GM23338 (cell line): ENCODE measurements around the gene IGSF9B. TPM values are rescaled to one million over a fixed set of nuclear protein-coding genes. Genes with fewer than 3 reads are reported as not detected.

Experiments
- ATAC-seq: fragments of 200-7000 bp; cut with Tn5 transposase; 3 replicates; pipeline ENCODE4 v1.9.1; 2020
- DNase-seq: peaks from one replicate; pipeline ENCODE4 v3.0.0-alpha.2; 2015; ENCODE audit warnings: low spot score
- H2AFZ ChIP-seq: fragments of 200-600 bp; sonication (generic); 2 replicates; pipeline ENCODE4 v1.8.0; 2016; ENCODE audit warnings: antibody characterized with exemption, mild to moderate bottlenecking, moderate library complexity
- H3F3A ChIP-seq: fragments of 200-600 bp; sonication (generic); replicated peaks from 2 replicates; pipeline ENCODE4 v1.8.0; 2017; ENCODE audit warnings: antibody characterized with exemption, mixed run types, low read depth
- H3K27ac ChIP-seq: fragments of 200-600 bp; sonication (generic); 2 replicates; pipeline ENCODE4 v1.6.1; 2016; ENCODE audit warnings: low read depth
- H3K27me3 ChIP-seq: fragments of 200-600 bp; sonication (generic); 2 replicates; pipeline ENCODE4 v1.8.0; 2016; ENCODE audit warnings: mild to moderate bottlenecking, mixed run types, moderate library complexity; ENCODE audit not compliant: insufficient read depth
- H3K36me3 ChIP-seq: fragments of 200-600 bp; sonication (generic); 2 replicates; pipeline ENCODE4 v1.8.0; 2016; ENCODE audit warnings: mild to moderate bottlenecking; ENCODE audit not compliant: insufficient read depth
- H3K4me1 ChIP-seq: fragments of 200-600 bp; sonication (generic); 2 replicates; pipeline ENCODE4 v1.8.0; 2016; ENCODE audit warnings: mild to moderate bottlenecking, moderate library complexity; ENCODE audit not compliant: insufficient read depth
- H3K4me2 ChIP-seq: fragments of 200-600 bp; sonication (generic); 2 replicates; pipeline ENCODE4 v1.7.1; 2017; ENCODE audit warnings: mixed run types
- H3K4me3 ChIP-seq: fragments of 200-600 bp; sonication (generic); 2 replicates; pipeline ENCODE4 v1.6.1; 2016; ENCODE audit warnings: mixed run types
- H3K79me2 ChIP-seq: fragments of 200-600 bp; sonication (generic); replicated peaks from 2 replicates; pipeline ENCODE4 v1.8.0; 2017; ENCODE audit warnings: mild to moderate bottlenecking; ENCODE audit not compliant: insufficient read depth
- H3K9me2 ChIP-seq: fragments of 200-600 bp; sonication (generic); 2 replicates; pipeline ENCODE4 v1.8.0; 2017; ENCODE audit not compliant: insufficient read depth
- H4K20me1 ChIP-seq: fragments of 200-600 bp; sonication (generic); replicated peaks from 2 replicates; pipeline ENCODE4 v1.8.0; 2017; ENCODE audit warnings: mild to moderate bottlenecking; ENCODE audit not compliant: insufficient read depth
- H3K27ac Mint-ChIP-seq: 2 replicates; pipeline ENCODE4 v1.8.0; 2020; ENCODE audit warnings: inconsistent platforms, mild to moderate bottlenecking, moderate library complexity, mixed read lengths
- H3K27me3 Mint-ChIP-seq: 3 replicates; pipeline ENCODE4 v1.8.0; 2022; ENCODE audit warnings: low read depth, mild to moderate bottlenecking, moderate library complexity, mixed read lengths, inconsistent platforms; ENCODE audit not compliant: insufficient read depth, poor library complexity
- H3K36me3 Mint-ChIP-seq: 3 replicates; pipeline ENCODE4 v1.8.0; 2021; ENCODE audit warnings: low read depth, mild to moderate bottlenecking, inconsistent platforms, moderate library complexity, mixed read lengths
- H3K4me1 Mint-ChIP-seq: 3 replicates; pipeline ENCODE4 v1.8.0; 2020; ENCODE audit warnings: mild to moderate bottlenecking, inconsistent platforms, mixed read lengths
- H3K4me3 Mint-ChIP-seq: 3 replicates; pipeline ENCODE4 v1.8.0; 2021; ENCODE audit warnings: moderate library complexity, mild to moderate bottlenecking, inconsistent platforms, mixed read lengths
- H3K9me3 Mint-ChIP-seq: 3 replicates; pipeline ENCODE4 v1.8.0; 2020; ENCODE audit warnings: moderate library complexity, mild to moderate bottlenecking, inconsistent platforms, mixed read lengths
- CREB1 ChIP-seq: fragments of 250-450 bp; sonication (Bioruptor Pico); IDR thresholded peaks from 2 replicates; pipeline ENCODE4 v1.5.0; 2020; ENCODE audit warnings: low read depth, mild to moderate bottlenecking, moderate library complexity
- ETS1 ChIP-seq: IDR thresholded peaks from 2 replicates; pipeline ENCODE4 v1.6.1; 2016; ENCODE audit warnings: antibody characterized with exemption
- EZH2 ChIP-seq: fragments of 200-600 bp; sonication (generic); IDR thresholded peaks from one replicate; pipeline ENCODE4 v1.8.0; 2017; ENCODE audit warnings: antibody characterized with exemption, mild to moderate bottlenecking, low read depth; ENCODE audit not compliant: unreplicated experiment
- EZH2phosphoT487 ChIP-seq: fragments of 200-600 bp; sonication (generic); IDR thresholded peaks from one replicate; pipeline ENCODE4 v1.8.1; 2018; ENCODE audit warnings: antibody characterized with exemption; ENCODE audit not compliant: unreplicated experiment
- JUNB ChIP-seq: IDR thresholded peaks from one replicate; pipeline ENCODE4 v1.6.1; 2016; ENCODE audit warnings: antibody characterized with exemption; ENCODE audit not compliant: unreplicated experiment
- NANOG ChIP-seq: IDR thresholded peaks from 2 replicates; pipeline ENCODE4 v1.6.1; 2016; ENCODE audit warnings: antibody characterized with exemption, borderline replicate concordance
- POLR2AphosphoS5 ChIP-seq: IDR thresholded peaks from 2 replicates; pipeline ENCODE4 v1.6.1; 2016; ENCODE audit warnings: antibody characterized with exemption, low read depth
- STAT1 ChIP-seq: IDR thresholded peaks from one replicate; pipeline ENCODE4 v1.6.1; 2016; ENCODE audit warnings: antibody characterized with exemption; ENCODE audit not compliant: unreplicated experiment
- ZNF114 ChIP-seq: fragments of 250-450 bp; sonication (Bioruptor Pico); IDR thresholded peaks from 2 replicates; pipeline ENCODE4 v1.5.0; 2020; ENCODE audit warnings: mild to moderate bottlenecking, moderate library complexity
- ZNF462 ChIP-seq: fragments of 250-450 bp; sonication (Bioruptor Pico); IDR thresholded peaks from 2 replicates; pipeline ENCODE4 v1.5.0; 2020; ENCODE audit warnings: mild to moderate bottlenecking, moderate library complexity
- polyA plus RNA-seq: library from polyadenylated mRNA; unstranded; fragments of >200 nt; fragmentation: Nextera tagmentation; extraction: Ambion mirVana; gene quantifications from 2 replicates; pipeline ENCODE4 v1.2.1, GENCODE V29; 2016
- total RNA-seq: library from RNA; depleted of rRNA; stranded (reverse); fragments of >200 nt; shearing (Covaris generic); gene quantifications from 2 replicates; pipeline ENCODE4 v1.2.3, GENCODE V29; 2014

The IGSF9B gene
- total and polyA plus RNA-seq, 2 experiments from 2014 or later, result 8.7 to 51.2 TPM

GRCh38 chr11:133940034-133940433 lies 16.7 kb downstream of the IGSF9B start:
- Histone ChIP-seq H3K79me2 (peaks cover 21% of the 10 kb centered on the region), H3K4me2 (no peak overlapping the region), H2AFZ (no peak overlapping the region), H3K27me3 (no peaks in the 10 kb centered on the region), H4K20me1 (peaks cover 14% of the 10 kb centered on the region), H3K27ac (no peak overlapping the region), H3K36me3 (peaks cover 14% of the 10 kb centered on the region), H3F3A (no peaks in the 10 kb centered on the region), H3K4me3 (no peak overlapping the region), H3K9me2 (no peaks in the 10 kb centered on the region), H3K4me1 (no peaks in the 10 kb centered on the region)
- H3K36me3 Mint-ChIP-seq, result peaks cover 70% of the 10 kb centered on the region
- no peak for ATAC-seq
- peaks cover under 1% of the 10 kb centered on the region; the same call in 1 of the 3 replicates for H3K4me1 Mint-ChIP-seq
- no peaks in the 10 kb centered on the region; the same call in 2 of the 3 replicates for H3K9me3 Mint-ChIP-seq
- peaks cover 2% of the 10 kb centered on the region for H3K27me3 Mint-ChIP-seq
- no peak overlapping the region for H3K27ac Mint-ChIP-seq
- no peak for DNase-seq
- H3K4me3 Mint-ChIP-seq, result no peak overlapping the region
- TF ChIP-seq EZH2 (no peak), STAT1 (no peak), CREB1 (CRISPR knock-in tag) (no peak), ZNF462 (CRISPR knock-in tag) (no peak), POLR2AphosphoS5 (no peak), JUNB (no peak), ZNF114 (CRISPR knock-in tag) (no peak), EZH2phosphoT487 (no peak), NANOG (no peak), ETS1 (no peak)
